ENCODE measurements around the gene SLC39A8.

DNA sequence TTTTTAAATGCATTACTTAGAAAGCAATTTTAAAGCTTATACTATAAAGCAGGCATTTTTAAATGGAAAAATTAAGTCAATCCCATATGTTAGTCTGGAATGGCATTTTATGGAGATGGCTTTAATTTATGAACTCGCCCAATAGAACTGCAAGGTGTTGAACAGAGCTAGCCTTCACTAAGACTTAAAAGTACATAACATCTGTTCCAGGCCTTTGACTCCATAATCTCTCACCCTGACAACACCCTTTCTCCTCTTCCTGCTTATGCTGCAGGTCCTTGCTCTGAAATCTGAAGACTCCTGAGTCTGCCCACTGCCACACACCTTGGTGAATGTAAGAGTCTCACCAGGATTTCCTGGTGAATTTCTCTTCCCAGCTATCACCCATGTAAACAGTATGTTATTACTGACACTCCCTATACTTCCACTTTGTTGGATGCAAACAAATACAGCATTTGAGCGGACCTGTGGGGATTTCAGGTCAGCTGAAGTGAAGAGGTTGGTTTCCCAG is 17.7 kb upstream of the SLC39A8 start:
- TF ChIP-seq TBL1XR1 (IDR thresholded peaks at IDR 0.05; ENCODE audit: low read length in 2 of 2) (no peak), EZH2 (IDR thresholded peaks at IDR 0.05; ENCODE audit: borderline replicate concordance, low read depth, low read length) (no peak), BRF1 (IDR thresholded peaks at IDR 0.05; ENCODE audit: borderline replicate concordance, extremely low read depth, insufficient read length) (no peak), POLR2A (conservative IDR thresholded peaks at IDR 0.05) (no peak), SMARCC2 (IDR thresholded peaks at IDR 0.05; ENCODE audit: low read depth) (no peak)
- TF ChIP-seq, protein P1, sequence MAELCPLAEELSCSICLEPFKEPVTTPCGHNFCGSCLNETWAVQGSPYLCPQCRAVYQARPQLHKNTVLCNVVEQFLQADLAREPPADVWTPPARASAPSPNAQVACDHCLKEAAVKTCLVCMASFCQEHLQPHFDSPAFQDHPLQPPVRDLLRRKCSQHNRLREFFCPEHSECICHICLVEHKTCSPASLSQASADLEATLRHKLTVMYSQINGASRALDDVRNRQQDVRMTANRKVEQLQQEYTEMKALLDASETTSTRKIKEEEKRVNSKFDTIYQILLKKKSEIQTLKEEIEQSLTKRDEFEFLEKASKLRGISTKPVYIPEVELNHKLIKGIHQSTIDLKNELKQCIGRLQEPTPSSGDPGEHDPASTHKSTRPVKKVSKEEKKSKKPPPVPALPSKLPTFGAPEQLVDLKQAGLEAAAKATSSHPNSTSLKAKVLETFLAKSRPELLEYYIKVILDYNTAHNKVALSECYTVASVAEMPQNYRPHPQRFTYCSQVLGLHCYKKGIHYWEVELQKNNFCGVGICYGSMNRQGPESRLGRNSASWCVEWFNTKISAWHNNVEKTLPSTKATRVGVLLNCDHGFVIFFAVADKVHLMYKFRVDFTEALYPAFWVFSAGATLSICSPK (IDR thresholded peaks at IDR 0.05; ENCODE audit: borderline replicate concordance), result no peak
